GM03348 (cell line): Measurements from ENCODE around the gene CCDC85C.

Source experiments
- DNase-seq: peaks from one replicate; pipeline ENCODE4 v3.0.0; 2012; ENCODE audit warnings: low spot score

The CCDC85C gene

DNA sequence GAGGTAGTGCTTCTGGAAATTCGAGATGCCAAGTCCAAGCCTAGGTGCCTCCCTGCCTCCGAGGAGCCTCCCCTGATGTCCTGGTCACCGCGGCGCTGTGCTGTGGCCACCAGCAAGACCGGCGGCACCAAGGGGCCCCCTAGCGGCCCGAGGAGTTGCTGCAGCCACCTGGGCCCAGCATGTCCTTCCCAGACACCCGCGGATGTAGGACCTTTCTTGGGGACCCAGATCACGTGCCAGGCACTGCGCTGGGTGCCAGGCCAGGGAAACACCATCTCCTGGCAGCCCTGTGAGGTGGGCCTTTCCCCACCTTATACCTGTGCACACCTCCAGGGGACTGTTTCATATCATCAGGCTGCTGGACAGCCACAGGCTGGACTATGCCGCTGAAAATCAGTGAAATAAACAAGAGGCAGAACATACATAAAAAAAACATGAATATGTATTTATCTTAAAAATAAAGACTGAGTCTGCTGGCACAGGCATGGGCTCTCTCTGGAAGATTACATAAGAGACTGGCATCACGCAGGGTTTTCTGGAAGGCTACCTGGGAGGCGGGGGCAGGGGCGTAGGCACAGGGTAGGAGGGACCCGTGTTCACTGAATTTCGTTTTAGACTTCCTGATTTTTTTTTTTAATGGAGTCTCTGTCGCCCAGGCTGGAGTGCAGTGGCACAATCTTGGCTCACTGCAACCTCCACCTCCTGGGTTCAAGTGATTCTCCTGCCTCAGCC is 25.0 kb upstream of the CCDC85C start:
- peak; percentile 93 for DNase-seq

- no peak for DNase-seq
These were observed 23.7 kb upstream of the CCDC85C start for GRCh38 chr14:99627510-99628381.

- DNase-seq, result no peak
These were observed 23.1 kb upstream of the CCDC85C start for GRCh38 chr14:99627100-99627499.

GRCh38 chr14:99626041-99626648 is 22.1 kb upstream of the CCDC85C start:
- no peak for DNase-seq

GRCh38 chr14:99625476-99625875 is 21.5 kb upstream of the CCDC85C start:
- DNase-seq, result no peak

DNA sequence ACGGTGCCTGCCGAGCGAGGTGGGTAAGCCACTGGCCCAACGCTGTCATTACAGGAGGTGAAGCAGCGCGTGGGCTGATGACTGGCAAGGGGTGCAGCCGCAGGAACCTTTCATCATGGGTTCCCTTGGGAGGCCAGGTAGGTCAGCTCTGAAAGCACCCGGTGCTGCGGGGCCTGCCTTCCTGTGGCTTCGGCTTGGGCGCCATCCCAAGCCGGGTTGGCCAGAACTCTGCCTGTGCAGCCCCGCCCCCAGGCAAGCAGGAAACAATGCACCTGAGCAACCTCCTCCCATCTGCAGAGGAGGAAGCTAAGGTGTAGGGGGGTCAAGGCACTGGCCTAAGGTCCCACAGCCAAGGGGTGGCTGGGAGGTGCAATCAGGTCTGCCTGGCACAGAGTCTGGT is 21.0 kb upstream of the CCDC85C start:
- no peak for DNase-seq

DNA sequence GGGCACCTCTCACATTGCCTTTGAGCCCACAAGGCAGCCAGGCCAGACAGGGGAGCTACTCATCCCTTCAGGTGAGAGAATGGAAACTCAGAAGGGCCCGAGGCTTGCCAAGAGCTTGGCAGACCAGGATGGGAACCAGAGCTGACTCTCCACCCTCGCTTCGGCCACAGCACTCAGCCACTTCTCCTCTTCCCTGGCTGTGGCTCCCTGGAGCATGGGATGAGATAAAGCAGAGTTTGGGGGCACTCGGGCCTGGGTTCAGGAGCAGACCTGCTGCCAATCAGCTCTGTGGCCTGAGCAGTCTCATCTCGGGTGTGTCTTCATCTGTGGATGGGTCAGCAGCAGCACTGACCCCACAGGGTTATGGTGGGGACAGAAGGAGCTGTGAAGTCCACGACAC is 20.0 kb upstream of the CCDC85C start:
- DNase-seq, result no peak

DNA sequence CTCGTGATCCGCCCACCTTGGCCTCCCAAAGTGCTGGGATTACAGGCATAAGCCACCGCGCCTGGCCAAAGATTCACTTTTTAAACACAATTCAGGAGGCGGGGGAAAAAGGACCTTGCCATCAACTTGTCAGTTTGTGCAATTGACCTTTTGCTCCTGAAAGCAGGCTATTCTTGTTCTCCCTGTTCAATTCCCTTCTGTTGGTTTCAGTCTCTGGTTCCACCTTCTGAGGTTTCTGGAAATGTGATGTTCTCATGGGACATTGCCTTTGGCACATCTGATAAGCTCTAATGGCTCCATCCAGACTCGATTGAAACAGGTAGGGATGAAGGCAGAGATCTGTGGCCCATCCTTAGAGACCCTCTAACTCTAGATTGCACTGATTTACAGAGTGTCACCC is 17.9 kb upstream of the CCDC85C start:
- DNase-seq, result no peak

DNA sequence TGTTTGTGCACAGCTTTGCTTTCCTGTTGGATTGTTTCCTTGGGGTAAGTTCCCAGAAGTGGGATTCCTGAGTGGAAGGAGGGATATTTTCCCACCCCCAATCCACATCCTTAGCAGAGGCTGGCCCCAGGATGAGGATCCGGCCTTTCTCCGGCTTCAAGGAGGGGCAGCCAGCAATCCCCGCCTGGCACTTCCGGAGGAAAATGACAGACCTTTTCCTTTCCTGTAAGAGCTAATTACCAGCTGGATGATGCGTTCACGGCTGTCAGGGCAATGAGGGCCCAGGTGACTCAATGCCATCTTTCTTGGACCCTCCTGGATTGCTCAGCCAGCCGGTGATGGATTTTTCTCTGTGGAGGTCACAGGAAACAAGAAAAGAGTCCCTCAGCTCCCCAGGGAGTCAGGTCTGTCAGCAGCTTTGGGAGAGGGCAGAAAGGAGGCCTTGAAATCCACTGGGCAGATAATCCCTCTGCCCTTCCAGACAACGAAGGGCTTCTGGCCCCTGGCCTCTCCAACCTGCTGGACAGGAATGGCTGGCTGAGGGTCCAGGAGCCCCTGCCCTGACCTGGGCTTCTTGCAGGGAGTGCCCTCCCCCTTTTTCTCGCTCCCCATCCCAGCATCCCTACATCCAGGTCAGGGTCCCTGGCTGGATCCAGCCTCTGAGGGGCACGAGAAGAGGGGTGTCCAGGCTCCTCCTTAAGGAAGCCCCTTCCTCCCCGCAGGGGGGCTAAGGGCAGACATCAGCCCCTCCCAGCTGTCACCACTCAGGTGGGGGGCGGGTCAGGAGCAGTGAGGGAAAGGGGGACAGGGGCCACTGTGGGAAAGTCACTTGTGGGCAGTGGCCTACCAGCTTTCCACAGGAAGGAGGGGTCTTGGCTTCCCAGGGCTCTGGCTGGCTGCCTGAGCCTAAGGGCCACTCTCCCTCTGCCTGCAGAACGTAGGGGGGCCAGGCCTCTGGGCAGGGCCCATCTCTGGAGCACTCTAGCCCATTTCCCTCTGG is 16.1 kb upstream of the CCDC85C start:
- peak; percentile 62 for DNase-seq

DNA sequence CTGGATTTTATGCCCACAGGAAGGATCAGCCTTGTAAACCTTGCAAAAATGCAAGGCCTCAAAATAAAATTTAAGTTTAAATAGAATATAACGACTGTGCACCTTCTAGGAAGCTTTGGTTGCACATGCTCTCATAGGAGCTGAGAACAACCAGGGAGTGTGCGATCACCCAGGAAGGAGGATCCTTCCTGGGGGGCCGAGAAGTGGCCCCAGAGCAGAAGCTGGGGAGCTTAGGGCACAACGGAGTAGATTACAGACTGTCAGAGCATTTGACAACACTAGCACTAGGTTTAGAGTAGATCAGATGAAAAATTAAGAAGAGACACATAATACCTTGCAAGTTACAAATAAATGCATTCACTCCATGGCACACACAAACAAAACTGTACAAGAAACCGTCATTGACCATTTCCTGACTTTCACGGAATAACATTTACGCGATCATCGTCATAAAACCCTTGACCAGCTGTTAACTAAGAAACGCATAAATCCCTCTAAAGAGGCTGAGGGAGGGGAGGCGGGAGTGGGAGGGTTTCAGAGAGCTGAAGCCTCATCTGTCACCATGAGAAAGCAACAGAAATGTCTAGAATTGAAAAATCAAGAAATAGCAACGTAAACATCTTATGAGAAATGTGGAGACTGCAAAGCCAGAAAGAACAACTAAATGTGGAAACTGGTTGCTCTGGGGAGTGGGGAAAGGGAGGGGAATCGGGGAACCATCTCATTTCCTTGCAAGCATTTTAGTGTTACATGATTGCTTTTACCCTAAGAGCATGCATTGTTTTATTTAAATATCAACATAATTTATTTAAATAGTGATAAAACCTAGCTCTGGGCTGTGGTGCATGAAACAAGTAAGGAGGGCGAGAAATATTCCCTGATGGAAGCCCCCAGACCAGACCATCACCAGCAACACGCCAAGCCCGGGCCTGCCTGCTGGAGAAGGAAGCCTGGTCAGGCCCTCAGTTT is 13.1 kb upstream of the CCDC85C start:
- DNase-seq, result no peak

- DNase-seq, result no peak
These were observed 11.6 kb upstream of the CCDC85C start for GRCh38 chr14:99615497-99616157.

- peak; percentile 50 for DNase-seq
These were observed 8.8 kb upstream of the CCDC85C start for GRCh38 chr14:99612738-99613330.

DNA sequence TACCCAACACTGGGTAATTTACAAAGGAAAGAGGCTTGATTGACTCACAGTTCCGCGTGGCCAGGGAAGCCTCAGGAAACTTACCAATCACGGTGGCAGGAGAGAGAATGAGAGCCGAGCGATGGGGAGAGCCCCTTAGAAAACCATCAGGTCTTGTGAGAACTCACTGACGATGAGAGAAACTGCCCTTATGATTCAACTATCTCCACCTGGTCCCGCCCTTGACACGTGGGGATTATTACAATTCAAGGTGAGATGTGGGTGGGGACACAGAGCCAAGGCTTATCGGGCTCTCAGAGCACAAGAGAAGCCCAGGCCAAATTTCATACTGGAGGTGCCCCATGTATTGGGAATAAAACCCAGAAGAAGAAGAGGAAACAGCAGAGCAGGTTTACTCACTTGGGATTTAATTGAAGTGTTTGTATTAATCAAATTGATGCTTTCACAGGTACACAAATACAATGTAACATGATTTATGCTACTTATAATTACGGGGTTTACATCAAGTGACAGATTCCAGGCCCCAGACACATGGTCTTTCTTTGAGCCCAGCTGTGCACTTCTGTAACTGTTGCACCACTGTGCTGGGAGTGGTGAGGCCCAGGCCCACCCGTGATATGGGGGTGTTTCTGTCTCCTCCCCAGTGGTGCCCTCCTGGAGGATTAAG is 8.2 kb upstream of the CCDC85C start:
- no peak for DNase-seq

DNA sequence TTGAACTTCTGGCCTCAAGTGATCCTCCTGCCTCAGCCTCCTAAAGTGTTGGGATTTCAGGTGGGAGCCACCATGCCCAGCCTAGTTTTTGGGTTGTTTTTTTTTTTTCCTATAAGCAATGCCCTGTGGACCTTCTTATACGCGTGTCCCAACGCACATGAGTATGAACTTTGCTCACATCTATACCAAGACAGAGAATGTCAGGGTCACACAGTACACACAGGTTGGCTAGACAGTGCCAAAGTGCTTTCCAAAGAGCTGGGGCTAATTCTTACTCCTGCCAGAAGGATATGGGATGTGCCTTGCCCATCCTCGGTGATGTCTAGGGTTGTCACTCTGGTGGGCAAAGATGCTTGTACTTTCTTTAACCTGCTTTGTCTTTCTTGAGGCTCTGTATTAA is 7.6 kb upstream of the CCDC85C start:
- DNase-seq, result no peak

- no peak for DNase-seq
These were observed 5.5 kb upstream of the CCDC85C start for GRCh38 chr14:99609245-99610170.

- no peak for DNase-seq
These were observed 4.6 kb upstream of the CCDC85C start for GRCh38 chr14:99608591-99608990.

DNA sequence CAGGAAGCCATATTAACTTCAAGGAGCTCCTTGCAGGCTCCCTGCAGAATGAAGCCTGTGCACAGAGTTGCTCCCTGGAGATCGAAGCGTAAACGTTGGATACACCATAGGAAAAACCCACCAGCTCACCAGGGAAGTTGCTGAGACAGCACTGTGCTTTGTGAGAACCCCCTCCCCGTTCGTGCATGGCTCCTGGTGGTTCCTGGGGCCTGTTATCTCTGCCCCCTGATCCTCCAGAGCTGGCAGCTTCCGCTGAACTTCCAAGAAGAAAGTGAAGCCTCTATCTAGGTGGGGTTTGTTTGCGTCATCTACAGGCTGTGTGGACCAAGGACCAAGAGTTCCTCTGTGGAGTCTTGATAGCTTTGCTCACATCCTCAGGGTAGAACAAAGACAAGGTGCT is 2.4 kb upstream of the CCDC85C start:
- no peak for DNase-seq
